Measurements from ENCODE around the gene HSPH1. TPM values are rescaled to one million over a fixed set of nuclear protein-coding genes. Genes with fewer than 3 reads are reported as not detected.

The HSPH1 gene
- total and polyA plus RNA-seq, 12 donors, result 19.8 to 122 (median 48.2) TPM

DNA sequence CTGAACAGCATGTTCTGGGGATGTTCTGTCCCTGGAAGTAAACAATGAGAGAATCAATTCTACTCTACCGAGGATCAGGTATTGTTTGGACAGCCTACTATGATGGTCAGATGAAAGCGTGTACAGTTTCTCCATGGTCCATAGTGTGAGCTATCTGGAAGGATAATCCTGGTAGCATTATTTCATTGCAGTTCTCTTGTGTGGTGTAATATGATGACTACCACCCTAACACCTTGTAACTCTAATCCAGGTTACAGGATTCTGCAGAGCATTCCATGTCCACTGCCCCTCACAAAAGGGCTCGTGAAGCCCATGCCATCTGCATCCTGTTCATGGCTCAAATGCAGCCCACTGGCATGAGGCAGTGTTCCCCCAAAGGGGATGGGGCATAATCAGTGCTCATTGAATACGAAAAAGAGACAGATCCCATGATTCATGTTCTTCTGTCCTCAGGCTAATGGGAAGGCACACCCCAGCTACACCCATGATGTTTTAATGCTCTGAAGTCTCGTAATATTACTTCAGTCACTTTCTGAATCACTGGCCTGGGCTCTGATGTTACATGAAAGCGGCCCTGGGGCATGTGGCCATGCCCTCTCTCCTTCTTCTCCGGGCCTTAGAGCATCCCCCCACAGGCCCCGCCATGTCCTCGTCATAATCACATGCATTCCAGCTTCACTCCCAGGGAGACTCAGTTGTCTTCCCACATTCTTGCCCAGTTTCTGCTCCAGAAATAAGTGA is 68.4 kb downstream of the HSPH1 start:
- WGBS, 4 donors, result 83 to 87% (median 85%) methylated on average over 9 of the region's 9 CpGs
- Histone ChIP-seq H3K27ac (no peak overlapping the region), H3K27me3 (peaks cover 3% of the 10 kb centered on the region), H3K4me3 (no peak overlapping the region), H3K36me3 (replicated peaks in 1 of 2) (no peaks in the 10 kb centered on the region), H3K9me3 (replicated peaks in 1 of 3) (no peaks in the 10 kb centered on the region), H3K4me1 (replicated peaks in 1 of 2) (no peaks in the 10 kb centered on the region)
- DNase-seq, result no peak
- intact Hi-C loops (cut with DNase I), result no loop called here
- TF ChIP-seq, protein P1, sequence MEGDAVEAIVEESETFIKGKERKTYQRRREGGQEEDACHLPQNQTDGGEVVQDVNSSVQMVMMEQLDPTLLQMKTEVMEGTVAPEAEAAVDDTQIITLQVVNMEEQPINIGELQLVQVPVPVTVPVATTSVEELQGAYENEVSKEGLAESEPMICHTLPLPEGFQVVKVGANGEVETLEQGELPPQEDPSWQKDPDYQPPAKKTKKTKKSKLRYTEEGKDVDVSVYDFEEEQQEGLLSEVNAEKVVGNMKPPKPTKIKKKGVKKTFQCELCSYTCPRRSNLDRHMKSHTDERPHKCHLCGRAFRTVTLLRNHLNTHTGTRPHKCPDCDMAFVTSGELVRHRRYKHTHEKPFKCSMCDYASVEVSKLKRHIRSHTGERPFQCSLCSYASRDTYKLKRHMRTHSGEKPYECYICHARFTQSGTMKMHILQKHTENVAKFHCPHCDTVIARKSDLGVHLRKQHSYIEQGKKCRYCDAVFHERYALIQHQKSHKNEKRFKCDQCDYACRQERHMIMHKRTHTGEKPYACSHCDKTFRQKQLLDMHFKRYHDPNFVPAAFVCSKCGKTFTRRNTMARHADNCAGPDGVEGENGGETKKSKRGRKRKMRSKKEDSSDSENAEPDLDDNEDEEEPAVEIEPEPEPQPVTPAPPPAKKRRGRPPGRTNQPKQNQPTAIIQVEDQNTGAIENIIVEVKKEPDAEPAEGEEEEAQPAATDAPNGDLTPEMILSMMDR (IDR thresholded peaks at IDR 0.05), result no peak
- TF ChIP-seq POLR2A (IDR thresholded peaks at IDR 0.05), result no peak

DNA sequence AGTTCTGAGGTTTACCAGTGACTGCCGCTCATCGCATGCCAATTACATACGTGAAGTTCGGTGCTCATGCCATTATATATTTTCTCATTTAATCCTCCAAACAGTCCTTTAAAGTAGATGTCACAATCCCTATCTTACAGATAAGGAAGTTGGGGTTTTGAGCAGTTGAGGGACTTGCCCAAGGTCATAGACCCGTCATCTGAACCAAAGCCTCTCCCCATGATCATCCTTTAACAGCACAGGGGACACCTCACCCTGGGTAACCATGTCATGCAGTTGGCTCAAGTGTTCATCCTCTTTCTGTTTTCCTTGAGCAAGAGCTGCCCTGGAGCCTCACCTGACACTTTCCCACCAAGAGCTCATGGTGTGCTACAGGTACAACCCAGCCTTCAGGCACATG is 69.1 kb downstream of the HSPH1 start:
- Histone ChIP-seq H3K9me3 (replicated peaks in 1 of 3) (no peaks in the 10 kb centered on the region), H3K36me3 (replicated peaks in 1 of 2) (no peaks in the 10 kb centered on the region), H3K27ac (no peak overlapping the region), H3K27me3 (peaks cover 3% of the 10 kb centered on the region), H3K4me3 (no peak overlapping the region), H3K4me1 (replicated peaks in 1 of 2) (no peaks in the 10 kb centered on the region)
- TF ChIP-seq, protein P1 (IDR thresholded peaks at IDR 0.05), result no peak
- TF ChIP-seq POLR2A (IDR thresholded peaks at IDR 0.05), result no peak
- intact Hi-C loops (cut with DNase I), result no loop called here
- 77 to 87% (median 82%) methylated on average over 5 of the region's 5 CpGs for WGBS, 4 donors
- DNase-seq, result no peak

DNA sequence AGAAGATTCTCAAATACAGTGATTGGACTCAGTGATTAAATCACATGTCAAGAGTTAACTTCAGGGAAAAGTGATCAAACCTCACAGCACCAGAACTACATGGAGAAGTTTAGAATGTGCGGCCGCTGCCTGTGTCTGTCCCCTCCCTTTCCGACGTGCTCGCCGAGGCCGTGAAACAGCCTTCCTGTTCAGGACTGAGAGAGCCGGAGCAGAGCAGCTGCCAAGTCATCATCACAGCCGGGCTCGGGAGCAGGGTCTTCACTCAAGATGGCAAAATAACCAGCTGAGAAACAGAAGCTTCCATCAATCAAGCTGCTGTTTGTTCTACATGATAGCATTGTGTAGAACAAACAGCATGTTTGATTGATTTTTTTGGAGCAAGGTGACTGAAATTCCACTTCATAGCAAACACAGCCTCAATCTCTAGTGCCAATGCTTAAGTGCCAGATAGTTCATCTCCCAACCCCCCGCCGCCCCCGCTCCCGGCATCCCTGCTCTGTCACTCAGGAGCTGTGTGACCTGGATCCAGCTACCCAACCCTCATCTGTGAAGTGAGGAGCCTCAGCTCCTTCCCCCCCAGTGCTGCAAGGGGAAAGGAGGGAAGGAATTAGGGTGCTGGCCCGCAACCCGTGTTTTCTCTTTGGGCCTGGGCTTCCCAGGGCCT is 70.6 kb downstream of the HSPH1 start:
- TF ChIP-seq, protein P1 (IDR thresholded peaks at IDR 0.05), result no peak
- TF ChIP-seq POLR2A (IDR thresholded peaks at IDR 0.05), result no peak
- peak in 2 of 7 donors; percentile 4 to 17 for DNase-seq
- WGBS, 4 donors, result 51 to 65% (median 62%) methylated on average over 15 to 16 of the region's 16 CpGs
- Histone ChIP-seq H3K27me3 (no peaks in the 10 kb centered on the region), H3K4me1 (replicated peaks in 1 of 2) (no peaks in the 10 kb centered on the region), H3K27ac (no peak overlapping the region), H3K4me3 (no peak overlapping the region), H3K36me3 (replicated peaks in 1 of 2) (no peaks in the 10 kb centered on the region), H3K9me3 (replicated peaks in 1 of 3) (no peaks in the 10 kb centered on the region)
- intact Hi-C loops (cut with DNase I), result no loop called here

DNA sequence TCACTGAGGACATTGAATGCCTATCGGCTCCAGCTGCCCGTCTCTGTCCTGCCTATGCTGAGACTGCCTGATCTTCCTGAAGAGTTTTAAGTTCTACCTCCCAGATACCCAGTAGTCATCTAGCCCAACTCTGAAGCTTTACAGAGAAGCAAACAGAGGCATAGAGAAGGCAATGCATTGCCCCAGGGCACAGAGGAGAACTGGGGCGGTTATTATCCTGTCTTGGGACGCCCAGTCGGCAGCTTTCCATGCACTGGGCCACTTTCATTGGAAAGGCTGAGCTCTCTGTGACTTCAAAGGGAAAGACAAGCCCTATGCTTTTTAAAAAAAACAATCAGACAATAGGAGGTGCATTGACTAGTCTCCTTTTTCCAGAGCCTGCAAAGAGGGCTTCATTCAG is 71.6 kb downstream of the HSPH1 start:
- intact Hi-C loops (cut with DNase I), result no loop called here
- TF ChIP-seq, protein P1 (IDR thresholded peaks at IDR 0.05), result no peak
- TF ChIP-seq POLR2A (IDR thresholded peaks at IDR 0.05), result no peak
- no peaks in the 10 kb centered on the region for H3K9me3 ChIP-seq (replicated peaks in 1 of 3)
- H3K27me3 ChIP-seq, result no peaks in the 10 kb centered on the region
- no peak for DNase-seq
- WGBS, 4 donors, result 78 to 93% (median 85%) methylated on average over 5 of the region's 5 CpGs
- no peaks in the 10 kb centered on the region for H3K4me1 ChIP-seq (replicated peaks in 1 of 2)
- no peak overlapping the region for H3K4me3 ChIP-seq
- no peak overlapping the region for H3K27ac ChIP-seq
- H3K36me3 ChIP-seq (replicated peaks in 1 of 2), result no peaks in the 10 kb centered on the region

All from adrenal gland (tissue), 12 donors.